Stimulated activated effector memory CD8-positive, alpha-beta T cell treated with anti-CD3 and anti-CD28 coated beads, Interleukin-12 subunit alpha, Interleukin-12 subunit beta, amount 100 ng/mL, for 72 hours (primary cell): ENCODE data around the gene CORO2A.

ENCODE experiments used
- ATAC-seq: fragments of 150-1000 bp; cut with Tn5 transposase; 2 replicates; pipeline ENCODE4 v1.10.0; 2021
- DNase-seq, 2 donors: peaks; one replicate each; pipeline ENCODE4 v3.0.0; 2021 to 2022; ENCODE audit warnings: low spot score in 2 of 2
- H3K27ac Mint-ChIP-seq: one replicate; pipeline ENCODE4 v1.8.0; 2022; ENCODE audit warnings: mild to moderate bottlenecking, mixed read lengths
- H3K36me3 Mint-ChIP-seq: one replicate; pipeline ENCODE4 v1.8.0; 2022; ENCODE audit warnings: mild to moderate bottlenecking, mixed read lengths
- H3K4me1 Mint-ChIP-seq: one replicate; pipeline ENCODE4 v1.8.0; 2022; ENCODE audit warnings: mixed read lengths
- H3K4me3 Mint-ChIP-seq: one replicate; pipeline ENCODE4 v1.8.0; 2022; ENCODE audit warnings: mild to moderate bottlenecking, mixed read lengths
- H3K9me3 Mint-ChIP-seq: one replicate; pipeline ENCODE4 v1.8.0; 2022; ENCODE audit warnings: mixed read lengths

CORO2A gene

GRCh38 chr9:98192503-98193335, at the start of gene CORO2A:
Gene CORO2A (minus strand): TSS chr9:98192637. CDS start chr9:98157660, 34,977 bp downstream.
- Mint-ChIP-seq H3K27ac (peak within 1 kb of the TSS; percentile 40), H3K9me3 (no peaks in the 10 kb centered on the region), H3K36me3 (peaks cover 9% of the 10 kb centered on the region), H3K4me3 (peak within 1 kb of the TSS; percentile 78), H3K4me1 (peaks cover 32% of the 10 kb centered on the region)
- peak; percentile 87 for ATAC-seq
- DNase-seq: peak; percentile 69 to 78

- no peak overlapping the region for H3K4me3 Mint-ChIP-seq
- ATAC-seq (no peak), DNase-seq (no peak)
- peak overlapping the region; percentile 57 for H3K27ac Mint-ChIP-seq
- H3K4me1 Mint-ChIP-seq: no peaks in the 10 kb centered on the region
- no peaks in the 10 kb centered on the region for H3K9me3 Mint-ChIP-seq
- H3K36me3 Mint-ChIP-seq: peaks cover 8% of the 10 kb centered on the region
Measured at GRCh38 chr9:98241357-98242300, 49.2 kb upstream of the CORO2A start.

GRCh38 chr9:98240475-98240874, 48.0 kb upstream of the CORO2A start:
- DNase-seq (no peak), ATAC-seq (no peak)
- Mint-ChIP-seq H3K27ac (no peak overlapping the region), H3K9me3 (no peaks in the 10 kb centered on the region), H3K4me3 (no peak overlapping the region), H3K4me1 (no peaks in the 10 kb centered on the region), H3K36me3 (peaks cover 8% of the 10 kb centered on the region)

GRCh38 chr9:98236901-98237487, 44.6 kb upstream of the CORO2A start:
- no peak overlapping the region for H3K27ac Mint-ChIP-seq
- H3K4me3 Mint-ChIP-seq: no peak overlapping the region
- no peak for ATAC-seq
- H3K4me1 Mint-ChIP-seq: peaks cover 8% of the 10 kb centered on the region
- no peaks in the 10 kb centered on the region for H3K9me3 Mint-ChIP-seq
- peaks cover 6% of the 10 kb centered on the region for H3K36me3 Mint-ChIP-seq
- DNase-seq: no peak

- peaks cover 10% of the 10 kb centered on the region for H3K36me3 Mint-ChIP-seq
- H3K9me3 Mint-ChIP-seq: no peaks in the 10 kb centered on the region
- H3K27ac Mint-ChIP-seq: no peak overlapping the region
- DNase-seq: no peak
- peaks cover 8% of the 10 kb centered on the region for H3K4me1 Mint-ChIP-seq
- no peak overlapping the region for H3K4me3 Mint-ChIP-seq
- no peak for ATAC-seq
Measured at GRCh38 chr9:98235126-98235525, 42.7 kb upstream of the CORO2A start.

- Mint-ChIP-seq H3K36me3 (peaks cover 10% of the 10 kb centered on the region), H3K4me3 (no peak overlapping the region), H3K27ac (no peak overlapping the region), H3K9me3 (no peaks in the 10 kb centered on the region), H3K4me1 (peaks cover 8% of the 10 kb centered on the region)
- ATAC-seq (no peak), DNase-seq (no peak)
Measured at GRCh38 chr9:98234245-98234825, 41.9 kb upstream of the CORO2A start.

GRCh38 chr9:98232926-98233325, 40.5 kb upstream of the CORO2A start:
- peaks cover 8% of the 10 kb centered on the region for H3K4me1 Mint-ChIP-seq
- no peak overlapping the region for H3K4me3 Mint-ChIP-seq
- H3K27ac Mint-ChIP-seq: no peak overlapping the region
- ATAC-seq: no peak
- DNase-seq: no peak
- H3K36me3 Mint-ChIP-seq: peaks cover 16% of the 10 kb centered on the region
- no peaks in the 10 kb centered on the region for H3K9me3 Mint-ChIP-seq

- no peaks in the 10 kb centered on the region for H3K9me3 Mint-ChIP-seq
- H3K4me3 Mint-ChIP-seq: no peak overlapping the region
- peaks cover 16% of the 10 kb centered on the region for H3K36me3 Mint-ChIP-seq
- H3K4me1 Mint-ChIP-seq: peaks cover 8% of the 10 kb centered on the region
- DNase-seq: no peak
- no peak for ATAC-seq
- H3K27ac Mint-ChIP-seq: no peak overlapping the region
Measured at GRCh38 chr9:98231770-98232478, 39.5 kb upstream of the CORO2A start.

- Mint-ChIP-seq H3K36me3 (peaks cover 16% of the 10 kb centered on the region), H3K4me3 (no peak overlapping the region), H3K27ac (peak overlapping the region; percentile 17), H3K9me3 (no peaks in the 10 kb centered on the region), H3K4me1 (peaks cover 8% of the 10 kb centered on the region)
- DNase-seq (no peak), ATAC-seq (no peak)
Measured at GRCh38 chr9:98230789-98231188, 38.4 kb upstream of the CORO2A start.

GRCh38 chr9:98230304-98230703, 37.9 kb upstream of the CORO2A start:
- no peak overlapping the region for H3K4me3 Mint-ChIP-seq
- peaks cover 8% of the 10 kb centered on the region for H3K4me1 Mint-ChIP-seq
- peaks cover 16% of the 10 kb centered on the region for H3K36me3 Mint-ChIP-seq
- no peak for DNase-seq
- H3K9me3 Mint-ChIP-seq: no peaks in the 10 kb centered on the region
- H3K27ac Mint-ChIP-seq: no peak overlapping the region
- no peak for ATAC-seq

GRCh38 chr9:98229620-98230019, 37.2 kb upstream of the CORO2A start:
- H3K4me3 Mint-ChIP-seq: no peak overlapping the region
- ATAC-seq: no peak
- peaks cover 7% of the 10 kb centered on the region for H3K4me1 Mint-ChIP-seq
- H3K9me3 Mint-ChIP-seq: no peaks in the 10 kb centered on the region
- H3K36me3 Mint-ChIP-seq: peaks cover 16% of the 10 kb centered on the region
- H3K27ac Mint-ChIP-seq: no peak overlapping the region
- DNase-seq: no peak

GRCh38 chr9:98229090-98229395, 36.6 kb upstream of the CORO2A start:
- H3K9me3 Mint-ChIP-seq: no peaks in the 10 kb centered on the region

GRCh38 chr9:98228392-98229089, 36.1 kb upstream of the CORO2A start:
- H3K9me3 Mint-ChIP-seq: no peaks in the 10 kb centered on the region
- ATAC-seq (no peak), DNase-seq (no peak)
- H3K4me1 Mint-ChIP-seq: no peaks in the 10 kb centered on the region
- peaks cover 16% of the 10 kb centered on the region for H3K36me3 Mint-ChIP-seq
- no peak overlapping the region for H3K4me3 Mint-ChIP-seq
- no peak overlapping the region for H3K27ac Mint-ChIP-seq

More at GRCh38 chr9:98229090-98229395, 36.6 kb upstream of the CORO2A start:
- Mint-ChIP-seq H3K4me3 (no peak overlapping the region), H3K36me3 (peaks cover 16% of the 10 kb centered on the region), H3K27ac (no peak overlapping the region), H3K4me1 (peaks cover 2% of the 10 kb centered on the region)
- DNase-seq: no peak
- ATAC-seq: no peak

GRCh38 chr9:98227883-98228282, 35.4 kb upstream of the CORO2A start:
- H3K9me3 Mint-ChIP-seq: no peaks in the 10 kb centered on the region
- no peak overlapping the region for H3K27ac Mint-ChIP-seq
- peaks cover 16% of the 10 kb centered on the region for H3K36me3 Mint-ChIP-seq
- no peak overlapping the region for H3K4me3 Mint-ChIP-seq
- ATAC-seq: no peak
- peaks cover 4% of the 10 kb centered on the region for H3K4me1 Mint-ChIP-seq
- DNase-seq: no peak
